HepG2 (cell line): ENCODE results near the gene DOCK3. TPM values are rescaled to one million over a fixed set of nuclear protein-coding genes. Genes with fewer than 3 reads are reported as not detected.

Experiments used
- ATAC-seq: fragments of 200-7000 bp; cut with Tn5 transposase; 3 replicates; pipeline ENCODE4 v1.9.1; 2020; ENCODE audit warnings: mild to moderate bottlenecking, moderate library complexity
- BruUV-seq: library from RNA; stranded (reverse); fragments of 400-500 nt; replicated peaks from 2 replicates; lab custom pipeline; 2021; lab: Mats Ljungman, UMichigan
- CTCF ChIA-PET: fragments of 300-600 bp; formaldehyde crosslinking; extraction: SDS; loops from one replicate; lab custom pipeline; 2021; ENCODE audit warnings: low total read pairs, inconsistent platforms, low intra/inter-chr PET ratio; lab: Yijun Ruan, JAX
- POLR2A ChIA-PET: fragments of 350-600 bp; sonication (Branson Sonifier 250); formaldehyde crosslinking; loops from one replicate; lab custom pipeline; 2020; ENCODE audit warnings: antibody characterized with exemption, inconsistent platforms; lab: Yijun Ruan, JAX
- DNase-seq: peaks from one replicate; pipeline ENCODE4 v3.0.0-alpha.2; 2015; ENCODE audit warnings: low spot score
- FAIRE-seq: peaks from 3 replicates; lab custom pipeline; 2011; peaks lifted over from hg19 to GRCh38; lab: Jason Lieb, UNC
- H2AFZ ChIP-seq: one replicate; pipeline ENCODE4 v1.6.1; 2011; ENCODE audit warnings: low read length, inconsistent platforms
- H3K27ac ChIP-seq: fragments of 300-600 bp; 3 replicates; pipeline ENCODE4 v1.8.0; 2011; ENCODE audit warnings: mixed run types, mild to moderate bottlenecking, mixed read lengths, low read length, inconsistent platforms; ENCODE audit not compliant: insufficient read depth; ENCODE audit errors: extremely low read length
- H3K27me3 ChIP-seq, 2 experiments: fragments of 200-600 bp in 1 of 2; 2 replicates in 1 of 2; 3 replicates in 1 of 2; pipeline versions ENCODE4 v1.6.0 to v1.8.0; 2011; ENCODE audit warnings: low read length in 2 of 2, mild to moderate bottlenecking in 2 of 2, moderate library complexity in 2 of 2, inconsistent platforms in 1 of 2; ENCODE audit not compliant: insufficient read depth in 2 of 2, control insufficient read depth in 1 of 2
- H3K36me3 ChIP-seq, 2 experiments: fragments of 200-600 bp in 1 of 2; replicated peaks in 1 of 2; 2 replicates in 1 of 2; 3 replicates in 1 of 2; pipeline versions ENCODE4 v1.5.1 to v1.8.0; 2011; ENCODE audit warnings: low read length in 2 of 2, inconsistent platforms in 1 of 2; ENCODE audit not compliant: insufficient read depth in 2 of 2, control insufficient read depth in 1 of 2
- H3K4me1 ChIP-seq: 2 replicates; pipeline ENCODE4 v1.5.1; 2012; ENCODE audit warnings: low read length, inconsistent platforms; ENCODE audit not compliant: insufficient read depth
- H3K4me2 ChIP-seq: 2 replicates; pipeline ENCODE4 v1.6.0; 2011; ENCODE audit warnings: low read depth, low read length, inconsistent platforms
- H3K4me3 ChIP-seq, 3 experiments: fragments of 200-600 bp in 1 of 3; sonication (generic), shearing (Covaris generic) in 1 of 3; replicated peaks in 1 of 3; 2 replicates each; pipeline ENCODE4 v1.5.1; 2011 to 2016; ENCODE audit warnings: low read length in 3 of 3, inconsistent platforms in 2 of 3, low read depth in 2 of 3, mild to moderate bottlenecking in 2 of 3, control low read depth in 1 of 3, mixed read lengths in 1 of 3; ENCODE audit not compliant: insufficient read depth in 1 of 3
- H3K79me2 ChIP-seq: one replicate; pipeline ENCODE4 v1.6.1; 2011; ENCODE audit warnings: low read length, inconsistent platforms; ENCODE audit not compliant: insufficient read depth
- H3K9ac ChIP-seq: 2 replicates; pipeline ENCODE4 v1.6.0; 2011; ENCODE audit warnings: mild to moderate bottlenecking, low read depth, low read length, inconsistent platforms; ENCODE audit not compliant: insufficient read depth
- H3K9me3 ChIP-seq: 2 replicates; pipeline ENCODE4 v1.5.1; 2012; ENCODE audit warnings: mild to moderate bottlenecking, low read length
- H4K20me1 ChIP-seq: 2 replicates; pipeline ENCODE4 v1.6.0; 2011; ENCODE audit warnings: inconsistent platforms, mild to moderate bottlenecking, low read length, moderate library complexity; ENCODE audit not compliant: insufficient read depth
- CC2D1A ChIP-seq: sonication (generic); formaldehyde crosslinking; IDR thresholded peaks from 2 replicates; pipeline ENCODE4 v1.8.1; 2023; ENCODE audit warnings: mild to moderate bottlenecking, missing genetic modification reagents
- CENPT ChIP-seq: sonication (generic); formaldehyde crosslinking; IDR thresholded peaks from 2 replicates; pipeline ENCODE4 v1.8.0; 2022; ENCODE audit warnings: low read depth, mild to moderate bottlenecking, moderate library complexity, missing genetic modification reagents
- MEF2D ChIP-seq: sonication (generic); formaldehyde crosslinking; IDR thresholded peaks from 2 replicates; pipeline ENCODE4 v1.5.1; 2020; ENCODE audit warnings: mild to moderate bottlenecking, missing genetic modification reagents
- NR2F6 ChIP-seq, 2 experiments: IDR thresholded peaks; 2 replicates each; pipeline ENCODE4 v1.6.1; 2016; ENCODE audit warnings: antibody characterized with exemption in 1 of 2, mild to moderate bottlenecking in 1 of 2
- SAFB2 ChIP-seq: sonication (generic); formaldehyde crosslinking; IDR thresholded peaks from 2 replicates; pipeline ENCODE4 v1.5.1; 2020; ENCODE audit warnings: missing genetic modification reagents, low read depth, mild to moderate bottlenecking, borderline replicate concordance
- STAT5B ChIP-seq: sonication (generic); formaldehyde crosslinking; IDR thresholded peaks from 2 replicates; pipeline ENCODE4 v1.4.0; 2020; ENCODE audit warnings: missing genetic modification reagents
- TFDP2 ChIP-seq: sonication (generic); formaldehyde crosslinking; IDR thresholded peaks from 2 replicates; pipeline ENCODE4 v1.4.0; 2020; ENCODE audit warnings: missing genetic modification reagents
- WIZ ChIP-seq: sonication (generic); formaldehyde crosslinking; IDR thresholded peaks from 2 replicates; pipeline ENCODE4 v1.5.1; 2020; ENCODE audit warnings: mild to moderate bottlenecking, missing genetic modification reagents
- ZFP36L1 ChIP-seq: sonication (generic); formaldehyde crosslinking; IDR thresholded peaks from 2 replicates; pipeline ENCODE4 v1.8.0; 2022; ENCODE audit warnings: mild to moderate bottlenecking, missing genetic modification reagents, moderate library complexity
- ZNF12 ChIP-seq: sonication (generic); formaldehyde crosslinking; IDR thresholded peaks from 2 replicates; pipeline ENCODE4 v1.5.0; 2020; ENCODE audit warnings: missing genetic modification reagents
- ZNF414 ChIP-seq: sonication (generic); formaldehyde crosslinking; IDR thresholded peaks from 2 replicates; pipeline ENCODE4 v1.5.0; 2020; ENCODE audit warnings: missing genetic modification reagents
- ZNF547 ChIP-seq: sonication (generic); formaldehyde crosslinking; IDR thresholded peaks from 2 replicates; pipeline ENCODE4 v1.5.1; 2020; ENCODE audit warnings: mild to moderate bottlenecking, missing genetic modification reagents
- WGBS: methylation state at CpG from one replicate; pipeline ENCODE4 v1.1.6; 2017; ENCODE audit warnings: low lambda C conversion rate; 5-methylcytosine and 5-hydroxymethylcytosine counted together
- in situ Hi-C: cut with HindIII; loops from 2 replicates; pipeline ENCODE4 v1.10.0; 2017; ENCODE audit warnings: low pct_unique_long_range_greater_than_20kb; ENCODE audit not compliant: extremely low pct_ligation_motif_present
- intact Hi-C: fragments of 100-400 bp; cut with micrococcal nuclease; formaldehyde crosslinking; loops from one replicate; pipeline ENCODE4 v1.10.0; 2022; ENCODE audit not compliant: unreplicated experiment
- polyA plus RNA-seq, 8 experiments: library from polyadenylated mRNA; depleted of rRNA in 3 of 8; stranded (reverse) in 7 of 8; unstranded in 1 of 8; fragments of >200 nt; fragmentation: Illumina TruSeq in 4 of 8; extraction: Trizol in 4 of 8; gene quantifications; 2 replicates each; pipeline versions ENCODE4 v1.2.1 to v1.2.3, GENCODE V29; 2011 to 2016; ENCODE audit warnings: low read depth in 4 of 8, missing spikeins in 1 of 8, mixed read lengths in 1 of 8; ENCODE audit not compliant: insufficient read depth in 1 of 8
- total RNA-seq, 5 experiments: library from RNA; depleted of rRNA; stranded (reverse); fragments of >200 nt; fragmentation: Illumina TruSeq; extraction: Trizol; gene quantifications; 2 replicates each; pipeline ENCODE4 v1.2.3, GENCODE V29; 2016; ENCODE audit warnings: low read depth in 1 of 5
- TF ChIP-seq, protein P1 (sequence below): sonication (generic); formaldehyde crosslinking; IDR thresholded peaks from 2 replicates; pipeline ENCODE4 v1.5.0; 2020; ENCODE audit warnings: mild to moderate bottlenecking, missing genetic modification reagents, borderline replicate concordance
- TF ChIP-seq, protein P2 (sequence below): sonication (generic); formaldehyde crosslinking; IDR thresholded peaks from 2 replicates; pipeline ENCODE4 v1.4.0; 2020; ENCODE audit warnings: missing genetic modification reagents, low read depth, mild to moderate bottlenecking, borderline replicate concordance

The DOCK3 gene
- total and polyA plus RNA-seq, 2 of the 13 experiments (the other 11 are each of a cell fraction or from before 2014, with no cell fraction given) = not detected

DNA sequence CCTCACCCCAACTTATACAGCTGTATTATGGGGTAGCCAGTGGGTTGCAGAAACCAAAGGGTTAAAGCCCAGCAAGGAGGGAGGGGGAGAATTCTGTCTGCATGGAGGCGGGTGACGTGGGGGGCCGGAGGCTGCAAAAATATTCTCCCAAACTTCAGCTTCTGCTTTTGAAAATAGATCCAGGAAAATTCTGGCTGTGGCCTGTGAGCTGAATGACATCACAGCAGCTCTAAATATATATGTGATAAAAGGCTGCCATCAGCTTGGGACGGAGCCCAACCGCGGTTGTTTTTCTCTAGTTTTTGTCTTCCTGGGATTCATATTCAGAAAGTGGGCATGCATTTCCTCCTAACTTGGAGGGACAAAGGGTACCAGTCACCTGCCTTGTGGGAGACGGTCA, 30.2 kb upstream of the DOCK3 start:
- in situ Hi-C loops = no loop called here
- Histone ChIP-seq H3K4me2 (no peak overlapping the region), H2AFZ (no peak overlapping the region)
- no peak for DNase-seq
- TF ChIP-seq ZNF12 (no peak), STAT5B (no peak), SAFB2 (CRISPR knock-in tag) (no peak), NR2F6 (IDR thresholded peaks at IDR 0.05) (no peak), NR2F6 (CRISPR knock-in tag; IDR thresholded peaks at IDR 0.05) (no peak), ZFP36L1 (no peak), CENPT (CRISPR knock-in tag) (no peak)
- TF ChIP-seq, all 625 proteins: peak for 0
- 95% methylated on average over 7 of the region's 7 CpGs for WGBS
- FAIRE-seq (no peak), ATAC-seq (no peak)
- no TSS peak for BruUV-seq
- POLR2A ChIA-PET = no interaction called here
- no peaks in the 10 kb centered on the region for H3K9me3 ChIP-seq
- H3K27me3 ChIP-seq = no peaks in the 10 kb centered on the region
- H3K4me1 ChIP-seq = no peaks in the 10 kb centered on the region
- H3K4me3 ChIP-seq = no peak overlapping the region
- CTCF ChIA-PET = no interaction called here
- H4K20me1 ChIP-seq = no peaks in the 10 kb centered on the region
- intact Hi-C loops = no loop called here
- H3K9ac ChIP-seq = no peak overlapping the region
- H3K36me3 ChIP-seq = peaks cover 13 to 51% of the 10 kb centered on the region in 2 experiments
- no peak overlapping the region for H3K27ac ChIP-seq
- no peaks in the 10 kb centered on the region for H3K79me2 ChIP-seq

- FAIRE-seq (no peak), ATAC-seq (no peak), DNase-seq (no peak)
- CTCF ChIA-PET = no interaction called here
- in situ Hi-C loops = no loop called here
- BruUV-seq = no TSS peak
- no peak overlapping the region for H3K27ac ChIP-seq
- no peaks in the 10 kb centered on the region for H3K79me2 ChIP-seq
- intact Hi-C loops = no loop called here
- no peak overlapping the region for H3K4me2 ChIP-seq
- 90% methylated on average over 2 of the region's 2 CpGs for WGBS
- no peak overlapping the region for H3K4me3 ChIP-seq
- no peaks in the 10 kb centered on the region for H4K20me1 ChIP-seq
- H3K27me3 ChIP-seq = no peaks in the 10 kb centered on the region
- POLR2A ChIA-PET = no interaction called here
- no peaks in the 10 kb centered on the region for H3K4me1 ChIP-seq
- H2AFZ ChIP-seq = no peak overlapping the region
- peaks cover 11 to 50% of the 10 kb centered on the region in 2 experiments for H3K36me3 ChIP-seq
- no peaks in the 10 kb centered on the region for H3K9me3 ChIP-seq
- H3K9ac ChIP-seq = no peak overlapping the region
- TF ChIP-seq, protein P1, sequence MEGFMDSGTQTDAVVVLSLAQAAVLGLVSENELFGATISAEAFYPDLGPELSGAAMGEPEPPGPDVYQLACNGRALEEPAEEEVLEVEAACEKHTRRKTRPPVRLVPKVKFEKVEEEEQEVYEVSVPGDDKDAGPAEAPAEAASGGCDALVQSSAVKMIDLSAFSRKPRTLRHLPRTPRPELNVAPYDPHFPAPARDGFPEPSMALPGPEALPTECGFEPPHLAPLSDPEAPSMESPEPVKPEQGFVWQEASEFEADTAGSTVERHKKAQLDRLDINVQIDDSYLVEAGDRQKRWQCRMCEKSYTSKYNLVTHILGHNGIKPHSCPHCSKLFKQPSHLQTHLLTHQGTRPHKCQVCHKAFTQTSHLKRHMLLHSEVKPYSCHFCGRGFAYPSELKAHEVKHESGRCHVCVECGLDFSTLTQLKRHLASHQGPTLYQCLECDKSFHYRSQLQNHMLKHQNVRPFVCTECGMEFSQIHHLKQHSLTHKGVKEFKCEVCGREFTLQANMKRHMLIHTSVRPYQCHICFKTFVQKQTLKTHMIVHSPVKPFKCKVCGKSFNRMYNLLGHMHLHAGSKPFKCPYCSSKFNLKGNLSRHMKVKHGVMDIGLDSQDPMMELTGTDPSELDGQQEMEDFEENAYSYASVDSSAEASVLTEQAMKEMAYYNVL (CRISPR knock-in tag) = no peak
- TF ChIP-seq ZNF414 (CRISPR knock-in tag) (no peak), ZNF547 (no peak), MEF2D (CRISPR knock-in tag) (no peak), CC2D1A (CRISPR knock-in tag) (no peak), TFDP2 (CRISPR knock-in tag) (no peak), WIZ (CRISPR knock-in tag) (no peak)
- TF ChIP-seq, protein P2, sequence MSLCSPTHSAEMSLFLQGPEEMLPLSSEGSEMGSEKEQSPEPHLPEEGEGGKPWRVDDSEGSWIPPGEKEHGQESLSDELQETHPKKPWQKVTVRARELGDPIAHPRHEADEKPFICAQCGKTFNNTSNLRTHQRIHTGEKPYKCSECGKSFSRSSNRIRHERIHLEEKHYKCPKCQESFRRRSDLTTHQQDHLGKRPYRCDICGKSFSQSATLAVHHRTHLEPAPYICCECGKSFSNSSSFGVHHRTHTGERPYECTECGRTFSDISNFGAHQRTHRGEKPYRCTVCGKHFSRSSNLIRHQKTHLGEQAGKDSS (CRISPR knock-in tag) = no peak
These were observed 29.3 kb upstream of the DOCK3 start for GRCh38 chr3:50645378-50645777.
